ENCODE measurements around the gene CCDC116. TPM values are rescaled to one million over a fixed set of nuclear protein-coding genes. Genes with fewer than 3 reads are reported as not detected.

Gene CCDC116, protein sequence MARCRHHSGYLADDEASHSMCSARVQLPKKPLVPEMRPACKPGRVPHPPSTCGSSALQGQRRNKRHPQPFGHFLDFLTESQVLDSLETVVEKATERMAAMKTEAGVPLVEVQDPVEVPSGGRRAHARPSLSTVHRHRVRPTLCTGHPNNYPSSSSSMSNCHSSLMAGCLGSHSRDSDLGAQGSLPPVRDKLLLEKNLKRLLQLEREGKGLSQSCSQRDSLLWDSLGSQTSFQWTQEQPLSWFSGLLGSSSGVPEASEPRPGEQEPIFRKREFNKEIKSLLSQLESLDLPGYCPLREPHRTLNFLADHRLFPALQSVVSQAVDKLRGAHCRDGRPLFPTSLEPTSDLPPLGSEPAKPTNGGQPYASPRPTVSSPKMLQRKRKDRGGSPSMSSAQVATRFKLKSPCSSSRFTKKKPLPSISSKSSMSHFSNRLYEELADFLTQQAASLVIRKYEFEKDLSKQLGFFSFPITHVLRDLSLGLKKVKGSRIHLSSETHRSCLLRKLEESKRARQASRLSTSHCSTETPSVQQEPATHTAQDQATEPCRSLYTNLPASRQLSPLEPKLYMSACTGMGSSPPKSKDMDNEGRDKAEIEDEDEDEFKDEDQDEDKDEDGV
- 0.11 and 1.3 TPM in 2 replicates for total RNA-seq (2014; rRNA removed; shearing (Covaris generic); ENCODE audit: low replicate concordance)

DNA sequence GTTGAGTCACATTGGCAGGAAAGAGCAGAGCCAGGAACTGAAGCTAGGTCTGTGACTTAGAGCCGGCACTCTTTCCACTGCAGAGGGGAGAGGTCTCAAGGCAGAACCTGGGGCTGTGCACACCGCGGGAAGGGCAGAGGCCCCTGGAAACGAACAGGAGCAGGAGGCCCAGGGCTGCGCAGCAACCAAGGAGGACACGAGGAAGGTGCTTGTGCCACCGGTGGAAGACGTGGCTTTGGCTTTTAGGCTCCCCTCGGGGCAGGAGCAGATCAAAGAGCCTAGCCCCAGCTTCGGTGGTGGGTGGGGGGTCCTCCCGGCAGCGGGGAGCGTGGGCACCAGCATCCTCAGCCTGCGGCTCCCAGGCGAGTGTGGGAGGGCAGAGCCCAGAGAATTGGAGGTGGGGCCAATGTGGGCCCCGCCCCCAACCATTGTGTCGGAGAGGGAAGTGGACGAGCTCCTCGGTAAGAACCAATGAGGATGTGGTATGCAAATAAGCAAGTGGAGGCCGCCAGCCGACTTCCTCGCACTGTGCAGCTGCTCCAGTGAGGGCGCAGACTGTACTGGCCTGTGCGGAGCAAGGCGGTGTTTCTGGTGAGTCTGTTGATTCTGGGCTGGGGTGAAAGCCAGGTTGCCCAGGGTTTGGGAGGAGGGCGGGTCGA is at the start of gene CCDC116:
Gene CCDC116 (plus strand): TSS at position 524 of the 659 bp plus-strand sequence. CDS start 422 bp downstream, outside the sequence.
- H3K79me2 ChIP-seq (ENCODE audit: low read length): peaks cover 24% of the 10 kb centered on the region
- no peak within 1 kb of the TSS for H3K4me2 ChIP-seq (ENCODE audit: low read depth, low read length, poor library complexity, severe bottlenecking)
- peaks cover 22% of the 10 kb centered on the region for H3K4me1 ChIP-seq (ENCODE audit: low read length)
- H3K27me3 ChIP-seq (ENCODE audit: low read length): no peaks in the 10 kb centered on the region
- peaks cover 12% of the 10 kb centered on the region for H3K36me3 ChIP-seq (ENCODE audit: insufficient read depth, low read length)
- H3K9me2 ChIP-seq (replicated peaks; ENCODE audit: insufficient read depth, low read length): no peaks in the 10 kb centered on the region
- H3K9me3 ChIP-seq (ENCODE audit: low read length): no peaks in the 10 kb centered on the region
- no peak within 1 kb of the TSS for H3K9ac ChIP-seq (ENCODE audit: low read length)
- no peak within 1 kb of the TSS for H2AFZ ChIP-seq (ENCODE audit: low read length)
- H4K20me1 ChIP-seq (ENCODE audit: insufficient read depth, low read depth, low read length): no peaks in the 10 kb centered on the region
- H3K27ac ChIP-seq (ENCODE audit: low read length): no peak within 1 kb of the TSS
- peak; percentile 91 for DNase-seq
- H3K4me3 ChIP-seq (ENCODE audit: low read length): no peak within 1 kb of the TSS

DNA sequence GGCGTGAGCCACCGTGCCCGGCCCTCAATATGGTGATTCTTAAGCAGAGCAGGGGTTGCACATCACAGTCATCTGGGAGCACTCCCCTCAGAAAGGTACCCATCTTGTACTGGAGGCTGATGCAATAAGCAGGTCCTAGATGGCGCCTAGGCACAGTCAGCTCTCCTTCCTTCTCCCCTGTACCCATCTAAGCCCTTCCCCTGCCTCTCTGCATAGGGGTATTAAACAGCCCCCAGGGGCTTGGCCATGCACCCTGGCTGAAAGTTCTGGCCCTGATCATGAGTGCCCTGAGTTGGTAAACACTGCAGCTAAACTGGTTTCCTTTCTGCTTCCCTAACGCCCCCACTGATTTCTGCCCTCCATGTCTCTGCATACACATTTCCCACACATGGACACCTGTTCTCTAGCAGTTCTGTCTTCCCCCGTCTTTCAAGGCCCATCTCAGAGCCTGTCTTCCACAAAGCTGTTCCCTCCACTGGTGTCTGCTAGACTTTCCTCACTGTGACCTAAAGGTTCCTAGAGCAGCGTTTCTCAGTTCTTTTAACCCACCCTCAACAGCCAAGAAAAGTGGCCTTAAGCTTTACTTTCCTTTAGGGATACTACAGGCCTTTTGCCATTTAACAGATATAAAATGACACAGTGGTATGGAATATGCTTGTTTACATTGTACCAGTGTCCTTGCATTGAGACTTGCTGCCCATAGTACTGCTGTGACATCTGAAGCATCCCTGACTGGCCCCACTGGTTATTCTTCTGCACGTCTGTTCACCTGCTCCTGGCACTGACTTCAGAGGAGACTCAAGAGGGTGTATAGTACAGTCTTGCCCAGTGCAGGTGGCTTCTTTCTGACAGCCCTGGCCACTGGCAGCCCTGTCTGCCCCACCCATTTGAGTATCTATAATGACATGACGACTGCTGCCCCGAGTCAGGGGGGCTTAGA is 49.5 kb upstream of the CCDC116 start:
- no peaks in the 10 kb centered on the region for H3K27me3 ChIP-seq (ENCODE audit: low read length)
- H3K9ac ChIP-seq (ENCODE audit: low read length): no peak overlapping the region
- H4K20me1 ChIP-seq (ENCODE audit: insufficient read depth, low read depth, low read length): peaks cover 47% of the 10 kb centered on the region

GRCh38 chr22:21585389-21585788 is 47.2 kb upstream of the CCDC116 start:
- no peak overlapping the region for H3K4me3 ChIP-seq (ENCODE audit: low read length)
- H3K9ac ChIP-seq (ENCODE audit: low read length): no peak overlapping the region
- H3K79me2 ChIP-seq (ENCODE audit: low read length): peaks cover 92% of the 10 kb centered on the region
- peaks cover 32% of the 10 kb centered on the region for H3K4me1 ChIP-seq (ENCODE audit: low read length)
- H3K27me3 ChIP-seq (ENCODE audit: low read length): no peaks in the 10 kb centered on the region
- DNase-seq: no peak
- no peaks in the 10 kb centered on the region for H3K9me3 ChIP-seq (ENCODE audit: low read length)
- no peak overlapping the region for H3K4me2 ChIP-seq (ENCODE audit: low read depth, low read length, poor library complexity, severe bottlenecking)
- no peak overlapping the region for H2AFZ ChIP-seq (ENCODE audit: low read length)
- no peaks in the 10 kb centered on the region for H3K36me3 ChIP-seq (ENCODE audit: insufficient read depth, low read length)
- no peaks in the 10 kb centered on the region for H3K9me2 ChIP-seq (replicated peaks; ENCODE audit: insufficient read depth, low read length)
- H4K20me1 ChIP-seq (ENCODE audit: insufficient read depth, low read depth, low read length): peaks cover 40% of the 10 kb centered on the region
- no peak overlapping the region for H3K27ac ChIP-seq (ENCODE audit: low read length)

More for the DNA sequence above, 49.5 kb upstream of the CCDC116 start:
- Histone ChIP-seq H3K4me1 (ENCODE audit: low read length) (peaks cover 17% of the 10 kb centered on the region), H3K4me2 (ENCODE audit: low read depth, low read length, poor library complexity, severe bottlenecking) (no peak overlapping the region), H3K4me3 (ENCODE audit: low read length) (no peak overlapping the region), H3K79me2 (ENCODE audit: low read length) (peaks cover 93% of the 10 kb centered on the region), H2AFZ (ENCODE audit: low read length) (no peak overlapping the region), H3K27ac (ENCODE audit: low read length) (peak overlapping the region; percentile 25; the same call in 1 of the 2 replicates), H3K9me3 (ENCODE audit: low read length) (no peaks in the 10 kb centered on the region), H3K9me2 (replicated peaks; ENCODE audit: insufficient read depth, low read length) (no peaks in the 10 kb centered on the region), H3K36me3 (ENCODE audit: insufficient read depth, low read length) (no peaks in the 10 kb centered on the region)
- no peak for DNase-seq

DNA sequence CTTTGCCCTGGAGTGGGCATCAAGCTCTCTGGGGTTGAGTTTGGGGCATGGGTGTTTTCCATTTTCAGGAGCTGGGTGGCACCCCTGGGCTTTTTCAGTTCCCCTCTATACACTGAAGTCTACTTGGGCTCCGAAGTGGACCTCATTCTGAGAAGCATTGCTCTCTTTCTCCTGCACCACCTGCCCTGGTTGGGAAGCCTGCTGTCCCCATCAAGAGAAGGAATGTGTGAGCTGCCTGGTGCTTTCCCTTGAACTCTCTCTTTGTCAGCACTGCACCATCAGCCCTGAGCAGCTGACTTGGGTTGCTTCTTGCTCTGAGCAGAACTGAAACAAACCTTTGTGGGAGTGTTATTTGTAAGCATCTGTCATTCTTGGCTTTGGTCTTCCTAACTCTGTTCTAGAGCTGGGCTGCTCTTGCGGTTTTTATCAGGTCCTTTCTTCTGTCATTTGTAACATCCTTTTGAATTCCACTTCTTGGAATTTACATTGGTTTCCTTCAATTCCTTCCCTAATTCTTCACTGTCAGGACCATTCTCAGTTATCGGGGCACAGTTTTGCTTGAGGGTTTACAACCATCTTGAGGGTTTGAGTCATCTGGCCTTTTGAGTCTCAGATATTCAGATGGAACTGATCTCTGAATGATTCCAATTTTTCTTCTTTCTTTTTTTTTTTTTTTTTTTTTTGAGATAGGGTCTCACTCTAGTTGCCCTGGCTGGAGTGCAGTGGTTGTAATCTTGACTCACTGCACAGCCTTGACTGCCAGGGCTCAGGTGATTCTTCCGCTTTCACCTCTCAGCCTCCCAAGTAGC is 44.6 kb upstream of the CCDC116 start:
- H3K4me3 ChIP-seq (ENCODE audit: low read length): no peak overlapping the region
- no peaks in the 10 kb centered on the region for H3K9me2 ChIP-seq (replicated peaks; ENCODE audit: insufficient read depth, low read length)
- peaks cover 3% of the 10 kb centered on the region; the same call in 1 of the 2 replicates for H3K36me3 ChIP-seq (ENCODE audit: insufficient read depth, low read length)
- peaks cover 92% of the 10 kb centered on the region for H3K79me2 ChIP-seq (ENCODE audit: low read length)
- H3K4me1 ChIP-seq (ENCODE audit: low read length): peaks cover 44% of the 10 kb centered on the region
- H3K4me2 ChIP-seq (ENCODE audit: low read depth, low read length, poor library complexity, severe bottlenecking): peak overlapping the region; percentile 23
- H3K27me3 ChIP-seq (ENCODE audit: low read length): no peaks in the 10 kb centered on the region
- no peak overlapping the region for H2AFZ ChIP-seq (ENCODE audit: low read length)
- H3K27ac ChIP-seq (ENCODE audit: low read length): peak overlapping the region; percentile 55
- no peak for DNase-seq
- H4K20me1 ChIP-seq (ENCODE audit: insufficient read depth, low read depth, low read length): peaks cover 53% of the 10 kb centered on the region
- H3K9ac ChIP-seq (ENCODE audit: low read length): no peak overlapping the region
- no peaks in the 10 kb centered on the region for H3K9me3 ChIP-seq (ENCODE audit: low read length)

DNA sequence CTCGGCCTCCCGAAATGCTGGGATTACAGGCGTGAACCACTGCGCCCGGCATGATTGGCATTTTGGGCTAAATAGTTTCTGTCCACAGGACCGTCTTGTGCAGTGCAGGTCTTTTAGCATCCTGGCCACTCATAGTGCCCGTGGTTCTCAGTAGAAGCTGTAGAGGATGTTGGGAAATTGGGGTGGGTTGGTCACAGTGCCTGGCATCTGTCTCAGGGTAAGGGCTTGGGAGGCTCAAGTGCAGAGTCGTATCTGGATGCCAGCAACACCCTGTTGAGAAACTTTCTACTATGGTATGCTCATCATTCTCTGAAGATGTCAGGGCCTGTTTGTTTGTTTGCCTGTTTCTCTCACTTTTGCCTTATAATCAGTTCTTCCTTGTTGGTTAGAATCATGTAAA is 43.2 kb upstream of the CCDC116 start:
- peaks cover 15% of the 10 kb centered on the region for H3K36me3 ChIP-seq (ENCODE audit: insufficient read depth, low read length)
- no peaks in the 10 kb centered on the region for H3K9me3 ChIP-seq (ENCODE audit: low read length)
- no peak overlapping the region for H2AFZ ChIP-seq (ENCODE audit: low read length)
- H3K9ac ChIP-seq (ENCODE audit: low read length): no peak overlapping the region
- no peaks in the 10 kb centered on the region for H3K27me3 ChIP-seq (ENCODE audit: low read length)
- no peak overlapping the region for H3K4me3 ChIP-seq (ENCODE audit: low read length)
- H3K27ac ChIP-seq (ENCODE audit: low read length): no peak overlapping the region
- peaks cover 49% of the 10 kb centered on the region for H4K20me1 ChIP-seq (ENCODE audit: insufficient read depth, low read depth, low read length)
- H3K4me2 ChIP-seq (ENCODE audit: low read depth, low read length, poor library complexity, severe bottlenecking): no peak overlapping the region
- H3K4me1 ChIP-seq (ENCODE audit: low read length): peaks cover 44% of the 10 kb centered on the region
- peaks cover 97% of the 10 kb centered on the region for H3K79me2 ChIP-seq (ENCODE audit: low read length)
- no peaks in the 10 kb centered on the region for H3K9me2 ChIP-seq (replicated peaks; ENCODE audit: insufficient read depth, low read length)
- no peak for DNase-seq

- Histone ChIP-seq H3K4me1 (ENCODE audit: low read length) (peaks cover 44% of the 10 kb centered on the region), H3K27me3 (ENCODE audit: low read length) (no peaks in the 10 kb centered on the region), H3K27ac (ENCODE audit: low read length) (peak overlapping the region; percentile 28; the same call in 1 of the 2 replicates), H4K20me1 (ENCODE audit: insufficient read depth, low read depth, low read length) (peaks cover 39% of the 10 kb centered on the region), H3K9me3 (ENCODE audit: low read length) (no peaks in the 10 kb centered on the region), H2AFZ (ENCODE audit: low read length) (no peak overlapping the region), H3K9ac (ENCODE audit: low read length) (no peak overlapping the region), H3K4me2 (ENCODE audit: low read depth, low read length, poor library complexity, severe bottlenecking) (peak overlapping the region; percentile 12), H3K4me3 (ENCODE audit: low read length) (no peak overlapping the region), H3K79me2 (ENCODE audit: low read length) (peaks cover 97% of the 10 kb centered on the region), H3K36me3 (ENCODE audit: insufficient read depth, low read length) (peaks cover 29% of the 10 kb centered on the region), H3K9me2 (replicated peaks; ENCODE audit: insufficient read depth, low read length) (no peaks in the 10 kb centered on the region)
- DNase-seq: peak; percentile 90
Measured at GRCh38 chr22:21590809-21591641, 41.5 kb upstream of the CCDC116 start.
